SK-N-SH treated with all-trans-retinoic acid at 6 μM for 48 hours (cell line): ENCODE results near the gene DPP10.

ENCODE experiments used
- ATAC-seq: fragments of 200-7000 bp; cut with Tn5 transposase; 3 replicates; pipeline ENCODE4 v1.9.1; 2020; ENCODE audit warnings: mild to moderate bottlenecking, moderate library complexity
- ARNTL ChIP-seq: fragments of 450-650 bp; formaldehyde crosslinking; IDR thresholded peaks from 2 replicates; pipeline ENCODE4 v1.5.0; 2020; ENCODE audit warnings: low read depth, mild to moderate bottlenecking, moderate library complexity, borderline replicate concordance
- BACH2 ChIP-seq: fragments of 250-450 bp; sonication (Bioruptor Pico); IDR thresholded peaks from 2 replicates; pipeline ENCODE4 v1.9.0; 2021; ENCODE audit warnings: mild to moderate bottlenecking, borderline replicate concordance
- CREB5 ChIP-seq: fragments of 250-450 bp; sonication (Bioruptor Pico); IDR thresholded peaks from 2 replicates; pipeline ENCODE4 v1.5.1; 2020; ENCODE audit warnings: low read depth, mild to moderate bottlenecking, moderate library complexity
- CSDC2 ChIP-seq: fragments of 250-450 bp; sonication (Bioruptor Pico); IDR thresholded peaks from 2 replicates; pipeline ENCODE4 v1.5.0; 2020; ENCODE audit warnings: mild to moderate bottlenecking, moderate library complexity
- CSRNP3 ChIP-seq: fragments of 250-450 bp; sonication (Bioruptor Pico); IDR thresholded peaks from 2 replicates; pipeline ENCODE4 v1.5.1; 2021; ENCODE audit warnings: mild to moderate bottlenecking, moderate library complexity
- ESRRG ChIP-seq: fragments of 250-450 bp; sonication (Bioruptor Pico); IDR thresholded peaks from 2 replicates; pipeline ENCODE4 v1.6.1; 2021; ENCODE audit warnings: mild to moderate bottlenecking
- GLIS3 ChIP-seq: fragments of 250-450 bp; sonication (Bioruptor Pico); IDR thresholded peaks from 2 replicates; pipeline ENCODE4 v1.5.0; 2020; ENCODE audit warnings: mild to moderate bottlenecking, moderate library complexity
- ISL1 ChIP-seq: fragments of 250-450 bp; sonication (Bioruptor Pico); IDR thresholded peaks from 2 replicates; pipeline ENCODE4 v2.1.2; 2022; ENCODE audit warnings: mild to moderate bottlenecking, moderate library complexity
- OSR1 ChIP-seq: fragments of 250-450 bp; sonication (Bioruptor Pico); IDR thresholded peaks from 2 replicates; pipeline ENCODE4 v1.8.0; 2022; ENCODE audit warnings: moderate library complexity, mild to moderate bottlenecking, inconsistent platforms
- PATZ1 ChIP-seq: fragments of 250-450 bp; sonication (Bioruptor Pico); IDR thresholded peaks from 2 replicates; pipeline ENCODE4 v1.8.0; 2020; ENCODE audit warnings: mild to moderate bottlenecking, moderate library complexity, borderline replicate concordance
- POU6F1 ChIP-seq: fragments of 250-450 bp; sonication (Bioruptor Pico); IDR thresholded peaks from 2 replicates; pipeline ENCODE4 v1.8.0; 2021; ENCODE audit warnings: low read depth, mild to moderate bottlenecking, moderate library complexity, borderline replicate concordance
- PPARA ChIP-seq: fragments of 250-450 bp; sonication (Bioruptor Pico); IDR thresholded peaks from 2 replicates; pipeline ENCODE4 v1.5.0; 2020; ENCODE audit warnings: mild to moderate bottlenecking, borderline replicate concordance
- RARB ChIP-seq: fragments of 250-450 bp; sonication (Bioruptor Pico); IDR thresholded peaks from 2 replicates; pipeline ENCODE4 v1.8.0; 2021; ENCODE audit warnings: mild to moderate bottlenecking, moderate library complexity
- SNAI2 ChIP-seq: fragments of 250-450 bp; sonication (Bioruptor Pico); IDR thresholded peaks from 2 replicates; pipeline ENCODE4 v1.5.0; 2020; ENCODE audit warnings: mild to moderate bottlenecking, moderate library complexity
- TCF4 ChIP-seq: fragments of 250-450 bp; sonication (Bioruptor Pico); IDR thresholded peaks from 2 replicates; pipeline ENCODE4 v1.8.0; 2021; ENCODE audit warnings: mild to moderate bottlenecking, moderate library complexity, borderline replicate concordance
- TOX ChIP-seq: fragments of 250-450 bp; sonication (Bioruptor Pico); IDR thresholded peaks from 2 replicates; pipeline ENCODE4 v1.8.0; 2021; ENCODE audit warnings: mild to moderate bottlenecking, moderate library complexity, borderline replicate concordance
- TSHZ2 ChIP-seq: fragments of 250-450 bp; sonication (Bioruptor Pico); IDR thresholded peaks from 2 replicates; pipeline ENCODE4 v1.5.0; 2020; ENCODE audit warnings: mild to moderate bottlenecking, moderate library complexity
- ZFP3 ChIP-seq: fragments of 250-450 bp; sonication (Bioruptor Pico); IDR thresholded peaks from 2 replicates; pipeline ENCODE4 v1.5.0; 2020; ENCODE audit warnings: mild to moderate bottlenecking, moderate library complexity
- ZFP30 ChIP-seq: fragments of 450-650 bp; formaldehyde crosslinking; IDR thresholded peaks from 2 replicates; pipeline ENCODE4 v1.5.0; 2022; ENCODE audit warnings: mild to moderate bottlenecking, moderate library complexity
- ZNF565 ChIP-seq: fragments of 450-650 bp; formaldehyde crosslinking; conservative IDR thresholded peaks from 2 replicates; pipeline ENCODE4 v1.5.0; 2020; ENCODE audit warnings: low read depth, mild to moderate bottlenecking, moderate library complexity
- ZNF70 ChIP-seq: fragments of 450-650 bp; formaldehyde crosslinking; IDR thresholded peaks from 2 replicates; pipeline ENCODE4 v1.5.0; 2020; ENCODE audit warnings: mild to moderate bottlenecking, moderate library complexity

DPP10 gene

GRCh38 chr2:115196587-115196986 lies 754.1 kb downstream of the DPP10 start:
- no peak for ATAC-seq
- no peak for TF ChIP-seq PPARA (CRISPR knock-in tag)
- no peak for TF ChIP-seq CSDC2
- no peak for TF ChIP-seq TCF4 (CRISPR knock-in tag)
- no peak for TF ChIP-seq POU6F1 (CRISPR knock-in tag)
- TF ChIP-seq CREB5 (CRISPR knock-in tag), result no peak
- no peak for TF ChIP-seq TSHZ2 (CRISPR knock-in tag)
- TF ChIP-seq CSRNP3 (CRISPR knock-in tag), result no peak
- TF ChIP-seq ISL1 (CRISPR knock-in tag), result no peak
- no peak for TF ChIP-seq PATZ1 (CRISPR knock-in tag)
- no peak for TF ChIP-seq ZNF565 (CRISPR knock-in tag)
- no peak for TF ChIP-seq ZFP30 (CRISPR knock-in tag)
- TF ChIP-seq RARB (CRISPR knock-in tag), result no peak
- TF ChIP-seq ESRRG, result no peak
- TF ChIP-seq ZNF70 (CRISPR knock-in tag), result no peak
- no peak for TF ChIP-seq BACH2 (CRISPR knock-in tag)
- TF ChIP-seq GLIS3, result no peak
- TF ChIP-seq ZFP3 (CRISPR knock-in tag), result no peak
- TF ChIP-seq ARNTL (CRISPR knock-in tag), result no peak

GRCh38 chr2:115199966-115200365 lies 757.5 kb downstream of the DPP10 start:
- TF ChIP-seq PPARA (CRISPR knock-in tag) (no peak), ISL1 (CRISPR knock-in tag) (no peak), ESRRG (no peak), TOX (no peak), SNAI2 (no peak), ZNF70 (CRISPR knock-in tag) (no peak), RARB (CRISPR knock-in tag) (no peak), CSDC2 (no peak)
- no peak for ATAC-seq

- no peak for ATAC-seq
- no peak for TF ChIP-seq OSR1 (CRISPR knock-in tag)
- no peak for TF ChIP-seq ZNF70 (CRISPR knock-in tag)
- no peak for TF ChIP-seq ZFP3 (CRISPR knock-in tag)
- no peak for TF ChIP-seq TSHZ2 (CRISPR knock-in tag)
- no peak for TF ChIP-seq BACH2 (CRISPR knock-in tag)
- no peak for TF ChIP-seq PATZ1 (CRISPR knock-in tag)
- no peak for TF ChIP-seq ARNTL (CRISPR knock-in tag)
- TF ChIP-seq, all 23 proteins: peak for 0
Observed at GRCh38 chr2:115201386-115201785, 758.9 kb downstream of the DPP10 start.
